Activated T-cell treated with anti-CD3 and anti-CD28 coated beads, Interleukin-2, amount 50 U/mL, for 72 hours (primary cell): ENCODE measurements around the gene UBL4A. TPM values are rescaled to one million over a fixed set of nuclear protein-coding genes. Genes with fewer than 3 reads are reported as not detected.

Source experiments
- total RNA-seq, 2 donors: library from RNA; stranded (reverse); gene quantifications; one replicate each; pipeline ENCODE4 v1.2.3, GENCODE V29; 2022

Gene UBL4A
- total RNA-seq, 2 donors from 2014 or later, result 45.0 to 53.5 TPM

Other genes starting within 250 kb of the UBL4A start
- gene OPN1MW3, start 229.0 kb downstream of the UBL4A start, total RNA-seq, result not detected
- gene TEX28, start 191.5 kb downstream of the UBL4A start, total RNA-seq, result not detected
- gene TKTL1, start 190.8 kb downstream of the UBL4A start, total RNA-seq, result under 1 TPM; 0.65 to 0.74 TPM
- 100 to 1,000 TPM; 755 to 777 TPM for gene FLNA, start 112.0 kb downstream of the UBL4A start, total RNA-seq
- gene EMD, start 107.3 kb downstream of the UBL4A start, total RNA-seq, result 10 to 100 TPM; 91.0 to 92.9 TPM
- 1,000 to 10,000 TPM; 3,958 to 4,635 TPM for gene RPL10, start 88.2 kb downstream of the UBL4A start, total RNA-seq
- gene DNASE1L1, start 77.4 kb downstream of the UBL4A start, total RNA-seq, result 10 to 100 TPM in 1 of 2 donors, 1 to 10 TPM in 1; 9.3 to 11.4 TPM
- gene TAFAZZIN, start 75.1 kb downstream of the UBL4A start, total RNA-seq, result 100 to 1,000 TPM in 1 of 2 donors, 10 to 100 TPM in 1; 89.0 to 106 TPM
- 10 to 100 TPM; 37.0 to 38.7 TPM for gene ATP6AP1, start 57.9 kb downstream of the UBL4A start, total RNA-seq
- gene GDI1, start 49.5 kb downstream of the UBL4A start, total RNA-seq, result 100 to 1,000 TPM; 115 to 118 TPM
- 10 to 100 TPM; 49.6 to 56.6 TPM for gene FAM50A, start 42.5 kb downstream of the UBL4A start, total RNA-seq
- 10 to 100 TPM; 39.4 to 42.9 TPM for gene PLXNA3, start 28.3 kb downstream of the UBL4A start, total RNA-seq
- gene LAGE3, start 7.3 kb downstream of the UBL4A start, total RNA-seq, result 10 to 100 TPM; 34.3 to 35.8 TPM
- 10 to 100 TPM; 19.9 to 25.1 TPM for gene SLC10A3, start 4.0 kb upstream of the UBL4A start, total RNA-seq
- 10 to 100 TPM; 31.2 to 32.9 TPM for gene FAM3A, start 29.6 kb upstream of the UBL4A start, total RNA-seq
- 10 to 100 TPM; 46.9 to 47.3 TPM for gene G6PD, start 60.2 kb upstream of the UBL4A start, total RNA-seq
- 10 to 100 TPM; 38.4 to 39.4 TPM for gene IKBKG, start 61.0 kb upstream of the UBL4A start, total RNA-seq
- gene CTAG1A, start 98.5 kb upstream of the UBL4A start, total RNA-seq, result not detected
- gene CTAG1B, start 132.7 kb upstream of the UBL4A start, total RNA-seq, result not detected
- gene CTAG2, start 167.0 kb upstream of the UBL4A start, total RNA-seq, result not detected